ENCODE measurements around the gene FHL3.

- TF ChIP-seq POLR2A (IDR thresholded peaks at IDR 0.05) = no peak
- TF ChIP-seq CTCF (IDR thresholded peaks at IDR 0.05) = no peak
Measured at GRCh38 chr1:38053416-38054091, 48.2 kb upstream of the FHL3 start.

Measured in heart left ventricle (tissue), 13 donors.